ENCODE results near the gene XPO1. TPM values are rescaled to one million over a fixed set of nuclear protein-coding genes. Genes with fewer than 3 reads are reported as not detected.
"Not testable (repeated sequence)": the region's sequence is repeated elsewhere in the genome, so short reads cannot be mapped to it uniquely, and the experiment has no call there.

Gene XPO1
- total and polyA plus RNA-seq, 2 of the 4 experiments (the other 2 are of a cell fraction), result 78.5 to 104 TPM

GRCh38 chr2:61446971-61447370 lies 91.2 kb downstream of the XPO1 start:
- ATAC-seq (ENCODE audit: low read depth); H3K4me3 ChIP-seq (ENCODE audit: insufficient read depth, low read depth, low read length); BruUV-seq (replicated peaks): not testable (repeated sequence)

More at GRCh38 chr2:61446971-61447370, 91.2 kb downstream of the XPO1 start:
- H2AK9ac ChIP-seq (replicated peaks; ENCODE audit: low read depth, low read length, poor library complexity); CTCF ChIA-PET; intact Hi-C loops (cut with micrococcal nuclease); H2BK120ac ChIP-seq (ENCODE audit: low read depth, low read length); H3K4me1 ChIP-seq (ENCODE audit: control insufficient read depth, insufficient read depth, low read length); H3K14ac ChIP-seq (replicated peaks; ENCODE audit: low read depth, low read length); POLR2A ChIA-PET (ENCODE audit: unreplicated experiment); H3K9me3 ChIP-seq (ENCODE audit: control insufficient read depth, insufficient read depth, low read length); H4K8ac ChIP-seq (ENCODE audit: low read depth in 2 of 2, low read length in 2 of 2); H3K36me3 ChIP-seq (ENCODE audit: control insufficient read depth, insufficient read depth, low read length); H3K4me2 ChIP-seq (ENCODE audit: low read depth, low read length); H3K27me3 ChIP-seq (ENCODE audit: control insufficient read depth, insufficient read depth, low read length); H3K56ac ChIP-seq (ENCODE audit: extremely low read depth, insufficient read depth, low read length); H3K4ac ChIP-seq (ENCODE audit: low read depth, low read length); H3K23ac ChIP-seq (ENCODE audit: low read depth, low read length); H4K91ac ChIP-seq (ENCODE audit: insufficient read depth, low read depth, low read length); dilution Hi-C loops (cut with HindIII; ENCODE audit: low sequenced_read_pairs, unreplicated experiment); H3K18ac ChIP-seq (ENCODE audit: low read depth, low read length); H3K9ac ChIP-seq (ENCODE audit: low read depth, low read length); H2BK15ac ChIP-seq (ENCODE audit: low read depth, low read length); H3K27ac ChIP-seq (ENCODE audit: insufficient read depth, low read length); H2AFZ ChIP-seq (replicated peaks; ENCODE audit: low read length, poor library complexity); H2AK5ac ChIP-seq (ENCODE audit: low read depth, low read length); in situ Hi-C loops (cut with MboI; ENCODE audit: low sequenced_read_pairs); H2BK5ac ChIP-seq (ENCODE audit: low read depth, low read length, poor library complexity, severe bottlenecking); H2BK20ac ChIP-seq (ENCODE audit: low read depth, low read length); H4K5ac ChIP-seq (ENCODE audit: low read depth, low read length); DNase-seq: not testable (repeated sequence)
- H3K79me1 ChIP-seq (ENCODE audit: low read depth in 1 of 2, low read length in 2 of 2), result peaks cover 11 to 56% of the 10 kb centered on the region in 2 experiments; a peak in 3 of 4 replicates
- peaks cover 71% of the 10 kb centered on the region for H4K20me1 ChIP-seq (ENCODE audit: insufficient read depth, low read length)
- WGBS, 2 experiments (ENCODE audit: extremely low coverage in 2 of 2, insufficient read length in 1 of 2), result 100% methylated on average over 2 of the region's 7 CpGs; no CpG with 5 or more reads in 1 of the 2 experiments
- H3K9me1 ChIP-seq (ENCODE audit: insufficient read depth, low read length), result peaks cover 11% of the 10 kb centered on the region; the same call in 1 of the 2 replicates
